Breast epithelium (tissue), 3 donors: Measurements from ENCODE around the gene TMSB4X.

Source experiments
- POLR2A ChIP-seq: fragments of 450-650 bp; IDR thresholded peaks from one replicate; pipeline ENCODE4 v1.6.1; 2016; ENCODE audit warnings: antibody characterized with exemption, mild to moderate bottlenecking, moderate library complexity
- POLR2AphosphoS5 ChIP-seq, 3 donors: sonication (generic); formaldehyde crosslinking; IDR thresholded peaks; one replicate each; pipeline ENCODE4 v1.6.1; 2017; ENCODE audit warnings: antibody characterized with exemption in 3 of 3
- TF ChIP-seq, protein P1 (sequence below), 3 donors: fragments of 450-650 bp; IDR thresholded peaks; one replicate each; pipeline ENCODE4 v1.5.1; 2016 to 2017; ENCODE audit warnings: antibody characterized with exemption in 3 of 3, mild to moderate bottlenecking in 3 of 3, moderate library complexity in 3 of 3

DNA sequence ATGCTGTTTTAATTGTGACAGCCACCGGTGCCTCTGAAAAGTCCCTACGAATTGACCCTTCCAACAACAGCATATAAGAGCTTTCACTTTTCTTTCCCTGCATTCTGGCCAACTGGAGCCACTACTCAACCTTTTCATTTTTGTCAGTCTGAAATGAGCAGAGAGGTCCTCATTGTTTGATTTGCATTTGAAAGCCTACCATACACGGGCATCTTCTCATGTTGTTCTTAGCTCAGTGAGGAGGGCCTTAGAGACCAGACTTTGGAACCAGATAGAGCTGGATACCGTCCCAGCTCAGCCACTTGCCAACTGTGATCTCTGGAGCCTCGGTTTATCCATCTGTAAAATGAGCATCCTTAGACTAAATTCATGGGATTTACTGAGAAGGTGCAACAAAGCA, 16.9 kb upstream of the TMSB4X start:
- TF ChIP-seq, protein P1, sequence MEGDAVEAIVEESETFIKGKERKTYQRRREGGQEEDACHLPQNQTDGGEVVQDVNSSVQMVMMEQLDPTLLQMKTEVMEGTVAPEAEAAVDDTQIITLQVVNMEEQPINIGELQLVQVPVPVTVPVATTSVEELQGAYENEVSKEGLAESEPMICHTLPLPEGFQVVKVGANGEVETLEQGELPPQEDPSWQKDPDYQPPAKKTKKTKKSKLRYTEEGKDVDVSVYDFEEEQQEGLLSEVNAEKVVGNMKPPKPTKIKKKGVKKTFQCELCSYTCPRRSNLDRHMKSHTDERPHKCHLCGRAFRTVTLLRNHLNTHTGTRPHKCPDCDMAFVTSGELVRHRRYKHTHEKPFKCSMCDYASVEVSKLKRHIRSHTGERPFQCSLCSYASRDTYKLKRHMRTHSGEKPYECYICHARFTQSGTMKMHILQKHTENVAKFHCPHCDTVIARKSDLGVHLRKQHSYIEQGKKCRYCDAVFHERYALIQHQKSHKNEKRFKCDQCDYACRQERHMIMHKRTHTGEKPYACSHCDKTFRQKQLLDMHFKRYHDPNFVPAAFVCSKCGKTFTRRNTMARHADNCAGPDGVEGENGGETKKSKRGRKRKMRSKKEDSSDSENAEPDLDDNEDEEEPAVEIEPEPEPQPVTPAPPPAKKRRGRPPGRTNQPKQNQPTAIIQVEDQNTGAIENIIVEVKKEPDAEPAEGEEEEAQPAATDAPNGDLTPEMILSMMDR (IDR thresholded peaks at IDR 0.05) = no peak
- TF ChIP-seq POLR2A (no peak), POLR2AphosphoS5 (IDR thresholded peaks at IDR 0.05) (no peak)
